Upper lobe of left lung (tissue), 6 donors: ENCODE results near the gene EIF4EBP2. TPM values are rescaled to one million over a fixed set of nuclear protein-coding genes. Genes with fewer than 3 reads are reported as not detected.

Source experiments
- ATAC-seq, 2 donors: fragments of 200-7000 bp; cut with Tn5 transposase; one replicate each; pipeline ENCODE4 v1.9.1; 2022; ENCODE audit warnings: mild to moderate bottlenecking in 2 of 2, moderate library complexity in 2 of 2; ENCODE audit not compliant: low FRiP score in 2 of 2
- DNase-seq, 2 donors: peaks; one replicate each; pipeline ENCODE4 v3.0.0-alpha.2; 2019 to 2020
- H3K27ac ChIP-seq, 4 donors: fragments of 200-600 bp; sonication (generic); one replicate each; pipeline ENCODE4 v1.5.1; 2016 to 2019
- H3K27me3 ChIP-seq, 4 donors: fragments of 200-600 bp; sonication (generic); one replicate each; pipeline ENCODE4 v1.5.1; 2017 to 2019
- H3K36me3 ChIP-seq, 4 donors: fragments of 200-600 bp; sonication (generic); one replicate each; pipeline ENCODE4 v1.5.1; 2016 to 2019
- H3K4me1 ChIP-seq, 4 donors: fragments of 200-600 bp; sonication (generic); one replicate each; pipeline ENCODE4 v1.5.1; 2018 to 2019
- H3K4me3 ChIP-seq, 4 donors: fragments of 200-600 bp; sonication (generic); one replicate each; pipeline ENCODE4 v1.5.1; 2017 to 2019; ENCODE audit warnings: mild to moderate bottlenecking in 2 of 4, moderate library complexity in 1 of 4
- H3K9me3 ChIP-seq, 4 donors: fragments of 200-600 bp; sonication (generic); one replicate each; pipeline ENCODE4 v1.5.1; 2018 to 2019
- CTCF ChIP-seq, 6 experiments: fragments of 450-650 bp in 4 of 6; fragments of 200-600 bp in 2 of 6; sonication (generic) in 2 of 6; IDR thresholded peaks; one replicate each; pipeline ENCODE4 v1.5.1; 2016 to 2019; ENCODE audit warnings: antibody characterized with exemption in 6 of 6
- EP300 ChIP-seq, 4 donors: sonication (generic); formaldehyde crosslinking; IDR thresholded peaks; one replicate each; pipeline ENCODE4 v1.5.1; 2017; ENCODE audit warnings: antibody characterized with exemption in 4 of 4, control low read depth in 2 of 4
- POLR2A ChIP-seq, 4 donors: fragments of 450-650 bp; IDR thresholded peaks; one replicate each; pipeline ENCODE4 v1.5.1; 2016 to 2017; ENCODE audit warnings: antibody characterized with exemption in 4 of 4, mild to moderate bottlenecking in 2 of 4
- POLR2AphosphoS5 ChIP-seq, 2 donors: sonication (generic); formaldehyde crosslinking; IDR thresholded peaks; one replicate each; pipeline ENCODE4 v1.5.1; 2017; ENCODE audit warnings: antibody characterized with exemption in 2 of 2
- WGBS, 2 donors: methylation state at CpG; one replicate each; pipeline ENCODE4 v1.1.5; 2017 to 2018; 5-methylcytosine and 5-hydroxymethylcytosine counted together
- total RNA-seq, 6 donors: library from RNA; depleted of rRNA in 4 of 6; stranded (reverse); fragments of >200 nt in 4 of 6; gene quantifications; one replicate each; pipeline versions ENCODE4 v1.1.0 to v1.2.1, GENCODE V29; 2016 to 2021
- donor health status: DM: no; HTN: no; CAD: no; lungs with moderate emphysema.
- donor health status: DM: no; HTN: yes; CAD: no; lungs with severe emphysema.

Gene EIF4EBP2
- total RNA-seq, 6 donors from 2014 or later, result 36.3 to 85.1 (median 58.9) TPM

- ATAC-seq (no peak), DNase-seq (no peak)
- Histone ChIP-seq H3K27me3 (no peaks in the 10 kb centered on the region), H3K4me3 (no peak overlapping the region), H3K9me3 (no peaks in the 10 kb centered on the region), H3K36me3 (peaks cover 5 to 31% (median 13%) of the 10 kb centered on the region in 4 donors), H3K4me1 (peaks cover 31 to 37% (median 35%) of the 10 kb centered on the region in 4 donors), H3K27ac (peak overlapping the region in 3 of 4 donors; percentile 69 to 76 (median 74))
- 60 to 72% methylated on average over 4 of the region's 4 CpGs for WGBS, 2 donors
- TF ChIP-seq CTCF (IDR thresholded peaks at IDR 0.05), result no peak
- TF ChIP-seq POLR2AphosphoS5 (IDR thresholded peaks at IDR 0.05), result no peak
- TF ChIP-seq EP300 (IDR thresholded peaks at IDR 0.05), result no peak
- no peak for TF ChIP-seq POLR2A (IDR thresholded peaks at IDR 0.05)
These were observed 28.2 kb downstream of the EIF4EBP2 start for GRCh38 chr10:70432101-70432500.

- Histone ChIP-seq H3K27ac (peak overlapping the region in 2 of 4 donors; percentile 69 to 76), H3K36me3 (peaks cover 4 to 25% (median 9%) of the 10 kb centered on the region in 4 donors), H3K4me1 (peaks cover 31 to 37% (median 35%) of the 10 kb centered on the region in 4 donors), H3K9me3 (no peaks in the 10 kb centered on the region), H3K4me3 (no peak overlapping the region), H3K27me3 (no peaks in the 10 kb centered on the region)
- ATAC-seq (no peak), DNase-seq (no peak)
- TF ChIP-seq POLR2A (IDR thresholded peaks at IDR 0.05), result no peak
- no peak for TF ChIP-seq EP300 (IDR thresholded peaks at IDR 0.05)
- TF ChIP-seq POLR2AphosphoS5 (IDR thresholded peaks at IDR 0.05), result no peak
- no peak for TF ChIP-seq CTCF (IDR thresholded peaks at IDR 0.05)
- WGBS, 2 donors, result 59 to 62% methylated on average over 6 of the region's 6 CpGs
These were observed 28.8 kb downstream of the EIF4EBP2 start for GRCh38 chr10:70432561-70433263.

GRCh38 chr10:70433581-70434280 is 29.8 kb downstream of the EIF4EBP2 start:
- H3K4me1 ChIP-seq, result peaks cover 31 to 37% (median 35%) of the 10 kb centered on the region in 4 donors
- DNase-seq (no peak), ATAC-seq (no peak)
- no peak overlapping the region for H3K4me3 ChIP-seq
- H3K36me3 ChIP-seq, result peaks cover 0 to 15% (median 3%) of the 10 kb centered on the region in 4 donors
- H3K27me3 ChIP-seq, result peaks cover 0 to 5% (median 0%) of the 10 kb centered on the region in 4 donors
- H3K27ac ChIP-seq, result peak overlapping the region in 1 of 4 donors; percentile 76
- 88 to 94% methylated on average over 8 to 9 of the region's 9 CpGs for WGBS, 2 donors
- no peaks in the 10 kb centered on the region for H3K9me3 ChIP-seq
- TF ChIP-seq EP300 (IDR thresholded peaks at IDR 0.05) (no peak), POLR2AphosphoS5 (IDR thresholded peaks at IDR 0.05) (no peak), CTCF (IDR thresholded peaks at IDR 0.05) (no peak), POLR2A (IDR thresholded peaks at IDR 0.05) (no peak)

GRCh38 chr10:70435241-70436085 is 31.5 kb downstream of the EIF4EBP2 start:
- ATAC-seq, result no peak
- peaks cover 0 to 14% (median 6%) of the 10 kb centered on the region in 4 donors for H3K27me3 ChIP-seq
- TF ChIP-seq CTCF (IDR thresholded peaks at IDR 0.05), result no peak
- TF ChIP-seq POLR2AphosphoS5 (IDR thresholded peaks at IDR 0.05), result no peak
- peaks cover 22 to 32% (median 28%) of the 10 kb centered on the region in 4 donors for H3K4me1 ChIP-seq
- H3K9me3 ChIP-seq, result no peaks in the 10 kb centered on the region
- DNase-seq, result peak in 1 of 2 donors; percentile 70
- no peak overlapping the region for H3K4me3 ChIP-seq
- no peak overlapping the region for H3K27ac ChIP-seq
- H3K36me3 ChIP-seq, result no peaks in the 10 kb centered on the region
- WGBS, 2 donors, result 90 to 91% methylated on average over 10 to 19 of the region's 19 CpGs
